ENCODE data around the gene LRRC58. TPM values are rescaled to one million over a fixed set of nuclear protein-coding genes. Genes with fewer than 3 reads are reported as not detected.

The LRRC58 gene
- total and polyA plus RNA-seq, 2 of the 8 experiments (the other 6 are each of a cell fraction or from before 2014, with no cell fraction given): 4.3 to 15.4 TPM

DNA sequence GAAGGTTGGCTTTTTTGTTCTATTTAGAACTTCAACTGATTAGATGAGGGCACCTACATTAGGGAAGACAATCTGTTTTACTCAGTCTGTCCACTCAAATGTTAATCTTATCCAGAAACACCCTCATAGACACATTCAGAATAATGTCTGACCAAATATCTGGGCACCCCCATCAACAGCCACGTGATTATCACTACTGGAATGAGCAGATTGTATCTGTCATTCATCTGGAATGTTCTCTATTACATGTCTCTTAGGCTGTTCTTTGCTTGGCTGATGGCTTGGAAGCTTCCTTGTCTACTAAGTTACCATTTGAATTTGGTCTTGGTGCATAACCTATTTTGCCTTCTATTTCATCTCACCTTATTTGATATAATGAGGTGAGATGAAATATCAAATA is 15.7 kb upstream of the LRRC58 start (continued):
- TF ChIP-seq, protein P1, sequence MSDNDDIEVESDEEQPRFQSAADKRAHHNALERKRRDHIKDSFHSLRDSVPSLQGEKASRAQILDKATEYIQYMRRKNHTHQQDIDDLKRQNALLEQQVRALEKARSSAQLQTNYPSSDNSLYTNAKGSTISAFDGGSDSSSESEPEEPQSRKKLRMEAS (IDR thresholded peaks at IDR 0.05): no peak
- TF ChIP-seq BACH1 (IDR thresholded peaks at IDR 0.05; ENCODE audit: low read length): no peak
- no peak for TF ChIP-seq TCF12 (IDR thresholded peaks at IDR 0.05; ENCODE audit: low read depth, low read length)
- TF ChIP-seq CBX8 (IDR thresholded peaks at IDR 0.05; ENCODE audit: borderline replicate concordance, low read depth, low read length): no peak

All from H1 (cell line).